ENCODE results near the gene TMEM234. TPM values are rescaled to one million over a fixed set of nuclear protein-coding genes. Genes with fewer than 3 reads are reported as not detected.

The TMEM234 gene
- polyA plus RNA-seq, 1 donor: 22.0 TPM

GRCh38 chr1:32250893-32251716, 29.0 kb upstream of the TMEM234 start, which contains the start of gene LCK:
Gene LCK, plus strand, starts transcription at chr1:32251265. Its CDS starts 23,065 bp downstream, at chr1:32274330.
- Histone ChIP-seq H3K27me3 (ENCODE audit: control insufficient read depth, insufficient read depth, low read length) (no peaks in the 10 kb centered on the region), H3K4me1 (ENCODE audit: control insufficient read depth, insufficient read depth, low read length) (peaks cover 22% of the 10 kb centered on the region), H3K4me3 (ENCODE audit: low read length) (no peak within 1 kb of the TSS), H3K36me3 (ENCODE audit: control insufficient read depth, insufficient read depth, low read length) (no peaks in the 10 kb centered on the region), H3K27ac (ENCODE audit: low read length) (peak within 1 kb of the TSS; percentile 50), H3K9me3 (ENCODE audit: control insufficient read depth, low read depth, low read length) (peaks cover 4% of the 10 kb centered on the region)
- DNase-seq: no peak
- no CpG with 5 or more reads among the region's 25 CpGs for WGBS (ENCODE audit: insufficient coverage, low lambda C conversion rate)

- H3K27me3 ChIP-seq (ENCODE audit: control insufficient read depth, insufficient read depth, low read length): no peaks in the 10 kb centered on the region
- H3K9me3 ChIP-seq (ENCODE audit: control insufficient read depth, low read depth, low read length): peaks cover 4% of the 10 kb centered on the region
- peaks cover 22% of the 10 kb centered on the region for H3K4me1 ChIP-seq (ENCODE audit: control insufficient read depth, insufficient read depth, low read length)
- H3K27ac ChIP-seq (ENCODE audit: low read length): peak overlapping the region; percentile 54
- no CpG with 5 or more reads among the region's 9 CpGs for WGBS (ENCODE audit: insufficient coverage, low lambda C conversion rate)
- DNase-seq: peak; percentile 76 to 86
- H3K4me3 ChIP-seq (ENCODE audit: low read length): no peak overlapping the region
- no peaks in the 10 kb centered on the region for H3K36me3 ChIP-seq (ENCODE audit: control insufficient read depth, insufficient read depth, low read length)
These were observed 27.8 kb upstream of the TMEM234 start for GRCh38 chr1:32249831-32250525.

GRCh38 chr1:32247983-32248889, 26.1 kb upstream of the TMEM234 start:
- Histone ChIP-seq H3K27me3 (ENCODE audit: control insufficient read depth, insufficient read depth, low read length) (no peaks in the 10 kb centered on the region), H3K9me3 (ENCODE audit: control insufficient read depth, low read depth, low read length) (peaks cover 4% of the 10 kb centered on the region), H3K27ac (ENCODE audit: low read length) (no peak overlapping the region), H3K4me3 (ENCODE audit: low read length) (no peak overlapping the region), H3K4me1 (ENCODE audit: control insufficient read depth, insufficient read depth, low read length) (peaks cover 22% of the 10 kb centered on the region), H3K36me3 (ENCODE audit: control insufficient read depth, insufficient read depth, low read length) (no peaks in the 10 kb centered on the region)
- DNase-seq: peak; percentile 71 to 72
- WGBS (ENCODE audit: insufficient coverage, low lambda C conversion rate): no CpG with 5 or more reads among the region's 31 CpGs

GRCh38 chr1:32247452-32247851, 25.3 kb upstream of the TMEM234 start:
- WGBS (ENCODE audit: insufficient coverage, low lambda C conversion rate): no CpG with 5 or more reads among the region's 12 CpGs

GRCh38 chr1:32246888-32247273, 24.7 kb upstream of the TMEM234 start, which contains the start of gene FAM167B:
Gene FAM167B, plus strand, starts transcription at chr1:32247222. Its CDS starts 200 bp downstream, at chr1:32247422.
- H3K9me3 ChIP-seq (ENCODE audit: control insufficient read depth, low read depth, low read length): peaks cover 4% of the 10 kb centered on the region
- peaks cover 22% of the 10 kb centered on the region for H3K4me1 ChIP-seq (ENCODE audit: control insufficient read depth, insufficient read depth, low read length)
- peak in 1 of 2 donors; percentile 20 for DNase-seq
- H3K27me3 ChIP-seq (ENCODE audit: control insufficient read depth, insufficient read depth, low read length): no peaks in the 10 kb centered on the region
- H3K4me3 ChIP-seq (ENCODE audit: low read length): no peak within 1 kb of the TSS
- H3K27ac ChIP-seq (ENCODE audit: low read length): no peak within 1 kb of the TSS
- no peaks in the 10 kb centered on the region for H3K36me3 ChIP-seq (ENCODE audit: control insufficient read depth, insufficient read depth, low read length)
- WGBS (ENCODE audit: insufficient coverage, low lambda C conversion rate): no CpG with 5 or more reads among the region's 3 CpGs

More at GRCh38 chr1:32247452-32247851, 25.3 kb upstream of the TMEM234 start:
- no peaks in the 10 kb centered on the region for H3K27me3 ChIP-seq (ENCODE audit: control insufficient read depth, insufficient read depth, low read length)
- H3K4me1 ChIP-seq (ENCODE audit: control insufficient read depth, insufficient read depth, low read length): peaks cover 22% of the 10 kb centered on the region
- no peaks in the 10 kb centered on the region for H3K36me3 ChIP-seq (ENCODE audit: control insufficient read depth, insufficient read depth, low read length)
- no peak overlapping the region for H3K27ac ChIP-seq (ENCODE audit: low read length)
- peaks cover 4% of the 10 kb centered on the region for H3K9me3 ChIP-seq (ENCODE audit: control insufficient read depth, low read depth, low read length)
- DNase-seq: no peak
- H3K4me3 ChIP-seq (ENCODE audit: low read length): no peak overlapping the region

GRCh38 chr1:32242341-32242851, 20.2 kb upstream of the TMEM234 start:
- WGBS (ENCODE audit: insufficient coverage, low lambda C conversion rate): 71% methylated on average over 1 of the region's 7 CpGs
- Histone ChIP-seq H3K4me1 (ENCODE audit: control insufficient read depth, insufficient read depth, low read length) (peaks cover 13% of the 10 kb centered on the region), H3K9me3 (ENCODE audit: control insufficient read depth, low read depth, low read length) (no peaks in the 10 kb centered on the region), H3K4me3 (ENCODE audit: low read length) (no peak overlapping the region), H3K27me3 (ENCODE audit: control insufficient read depth, insufficient read depth, low read length) (no peaks in the 10 kb centered on the region), H3K36me3 (ENCODE audit: control insufficient read depth, insufficient read depth, low read length) (no peaks in the 10 kb centered on the region), H3K27ac (ENCODE audit: low read length) (no peak overlapping the region)
- DNase-seq: peak in 1 of 2 donors; percentile 15

GRCh38 chr1:32241001-32241763, 19.0 kb upstream of the TMEM234 start:
- Histone ChIP-seq H3K27ac (ENCODE audit: low read length) (peak overlapping the region; percentile 33), H3K9me3 (ENCODE audit: control insufficient read depth, low read depth, low read length) (no peaks in the 10 kb centered on the region), H3K4me3 (ENCODE audit: low read length) (peak overlapping the region; percentile 58), H3K36me3 (ENCODE audit: control insufficient read depth, insufficient read depth, low read length) (no peaks in the 10 kb centered on the region), H3K4me1 (ENCODE audit: control insufficient read depth, insufficient read depth, low read length) (peaks cover 13% of the 10 kb centered on the region), H3K27me3 (ENCODE audit: control insufficient read depth, insufficient read depth, low read length) (no peaks in the 10 kb centered on the region)
- peak; percentile 58 to 71 for DNase-seq
- WGBS (ENCODE audit: insufficient coverage, low lambda C conversion rate): no CpG with 5 or more reads among the region's 55 CpGs

- H3K27me3 ChIP-seq (ENCODE audit: control insufficient read depth, insufficient read depth, low read length): no peaks in the 10 kb centered on the region
- peak overlapping the region; percentile 33 for H3K27ac ChIP-seq (ENCODE audit: low read length)
- DNase-seq: peak in 1 of 2 donors; percentile 76
- H3K36me3 ChIP-seq (ENCODE audit: control insufficient read depth, insufficient read depth, low read length): no peaks in the 10 kb centered on the region
- H3K9me3 ChIP-seq (ENCODE audit: control insufficient read depth, low read depth, low read length): no peaks in the 10 kb centered on the region
- H3K4me1 ChIP-seq (ENCODE audit: control insufficient read depth, insufficient read depth, low read length): peaks cover 13% of the 10 kb centered on the region
- peak overlapping the region; percentile 58 for H3K4me3 ChIP-seq (ENCODE audit: low read length)
- WGBS (ENCODE audit: insufficient coverage, low lambda C conversion rate): no CpG with 5 or more reads among the region's 62 CpGs
These were observed 18.2 kb upstream of the TMEM234 start for GRCh38 chr1:32240140-32240951.

GRCh38 chr1:32239790-32240139, 17.6 kb upstream of the TMEM234 start:
- Histone ChIP-seq H3K36me3 (ENCODE audit: control insufficient read depth, insufficient read depth, low read length) (no peaks in the 10 kb centered on the region), H3K9me3 (ENCODE audit: control insufficient read depth, low read depth, low read length) (no peaks in the 10 kb centered on the region), H3K4me3 (ENCODE audit: low read length) (peak overlapping the region; percentile 58), H3K4me1 (ENCODE audit: control insufficient read depth, insufficient read depth, low read length) (peaks cover 13% of the 10 kb centered on the region), H3K27me3 (ENCODE audit: control insufficient read depth, insufficient read depth, low read length) (no peaks in the 10 kb centered on the region), H3K27ac (ENCODE audit: low read length) (peak overlapping the region; percentile 33)
- DNase-seq: peak in 1 of 2 donors; percentile 32
- WGBS (ENCODE audit: insufficient coverage, low lambda C conversion rate): no CpG with 5 or more reads among the region's 20 CpGs
